Measurements from ENCODE around the gene MSRB2. TPM values are rescaled to one million over a fixed set of nuclear protein-coding genes. Genes with fewer than 3 reads are reported as not detected.

The MSRB2 gene
- total and polyA plus RNA-seq, 2 of the 4 experiments (the other 2 are of a cell fraction), result 10.6 to 20.1 TPM

GRCh38 chr10:23056186-23056579, 39.2 kb upstream of the MSRB2 start:
- Histone ChIP-seq H2BK15ac (ENCODE audit: low read depth, low read length) (no peak overlapping the region), H2BK120ac (ENCODE audit: low read depth, low read length) (no peak overlapping the region), H3K14ac (replicated peaks; ENCODE audit: low read depth, low read length) (no peak overlapping the region), H3K4me3 (ENCODE audit: insufficient read depth, low read depth, low read length) (no peak overlapping the region), H3K79me1 (ENCODE audit: low read depth in 1 of 2, low read length in 2 of 2) (no peaks in the 10 kb centered on the region), H2BK5ac (ENCODE audit: low read depth, low read length, poor library complexity, severe bottlenecking) (no peak overlapping the region), H4K91ac (ENCODE audit: insufficient read depth, low read depth, low read length) (no peak overlapping the region), H3K18ac (ENCODE audit: low read depth, low read length) (no peak overlapping the region), H3K27ac (ENCODE audit: insufficient read depth, low read length) (no peak overlapping the region), H3K23ac (ENCODE audit: low read depth, low read length) (no peak overlapping the region), H4K8ac (ENCODE audit: low read depth in 2 of 2, low read length in 2 of 2) (no peak overlapping the region), H2BK20ac (ENCODE audit: low read depth, low read length) (no peak overlapping the region), H3K4ac (ENCODE audit: low read depth, low read length) (no peak overlapping the region), H3K4me2 (ENCODE audit: low read depth, low read length) (no peak overlapping the region), H3K27me3 (ENCODE audit: control insufficient read depth, insufficient read depth, low read length) (peaks cover 3% of the 10 kb centered on the region), H3K9me1 (ENCODE audit: insufficient read depth, low read length) (no peaks in the 10 kb centered on the region), H3K4me1 (ENCODE audit: control insufficient read depth, insufficient read depth, low read length) (no peaks in the 10 kb centered on the region), H2AK9ac (replicated peaks; ENCODE audit: low read depth, low read length, poor library complexity) (no peak overlapping the region), H2AK5ac (ENCODE audit: low read depth, low read length) (no peak overlapping the region), H4K5ac (ENCODE audit: low read depth, low read length) (no peak overlapping the region), H3K56ac (ENCODE audit: extremely low read depth, insufficient read depth, low read length) (no peak overlapping the region), H2AFZ (replicated peaks; ENCODE audit: low read length, poor library complexity) (no peak overlapping the region), H4K20me1 (ENCODE audit: insufficient read depth, low read length) (no peaks in the 10 kb centered on the region), H3K9me3 (ENCODE audit: control insufficient read depth, insufficient read depth, low read length) (no peaks in the 10 kb centered on the region), H3K36me3 (ENCODE audit: control insufficient read depth, insufficient read depth, low read length) (no peaks in the 10 kb centered on the region), H3K9ac (ENCODE audit: low read depth, low read length) (no peak overlapping the region)
- in situ Hi-C loops (cut with MboI; ENCODE audit: low sequenced_read_pairs), result no loop called here
- TF ChIP-seq MAFK (IDR thresholded peaks at IDR 0.05; ENCODE audit: low read depth, low read length) (no peak), MAZ (IDR thresholded peaks at IDR 0.05; ENCODE audit: borderline replicate concordance, low read depth, low read length) (no peak), SMC3 (IDR thresholded peaks at IDR 0.05; ENCODE audit: low read depth, low read length) (no peak), RCOR1 (IDR thresholded peaks at IDR 0.05; ENCODE audit: insufficient replicate concordance, low read length) (no peak), MXI1 (IDR thresholded peaks at IDR 0.05; ENCODE audit: borderline replicate concordance, low read depth, low read length) (no peak), NFE2L2 (IDR thresholded peaks at IDR 0.05; ENCODE audit: low read depth, low read length) (no peak), CTCF (conservative IDR thresholded peaks at IDR 0.05; ENCODE audit: low read depth, low read length) (no peak), CHD1 (IDR thresholded peaks at IDR 0.05; ENCODE audit: low read depth, low read length) (no peak), FOS (IDR thresholded peaks at IDR 0.05; ENCODE audit: low read depth, low read length) (no peak), BHLHE40 (IDR thresholded peaks at IDR 0.05; ENCODE audit: low read depth, low read length) (no peak), POLR2A (IDR thresholded peaks at IDR 0.05; ENCODE audit: low read depth, low read length) (no peak), RFX5 (IDR thresholded peaks at IDR 0.05; ENCODE audit: low read depth, low read length) (no peak), CEBPB (IDR thresholded peaks at IDR 0.05; ENCODE audit: low read depth, low read length) (no peak), RAD21 (IDR thresholded peaks at IDR 0.05; ENCODE audit: low read length) (no peak)
- TF ChIP-seq, protein P1, sequence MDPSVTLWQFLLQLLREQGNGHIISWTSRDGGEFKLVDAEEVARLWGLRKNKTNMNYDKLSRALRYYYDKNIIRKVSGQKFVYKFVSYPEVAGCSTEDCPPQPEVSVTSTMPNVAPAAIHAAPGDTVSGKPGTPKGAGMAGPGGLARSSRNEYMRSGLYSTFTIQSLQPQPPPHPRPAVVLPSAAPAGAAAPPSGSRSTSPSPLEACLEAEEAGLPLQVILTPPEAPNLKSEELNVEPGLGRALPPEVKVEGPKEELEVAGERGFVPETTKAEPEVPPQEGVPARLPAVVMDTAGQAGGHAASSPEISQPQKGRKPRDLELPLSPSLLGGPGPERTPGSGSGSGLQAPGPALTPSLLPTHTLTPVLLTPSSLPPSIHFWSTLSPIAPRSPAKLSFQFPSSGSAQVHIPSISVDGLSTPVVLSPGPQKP (IDR thresholded peaks at IDR 0.05; ENCODE audit: borderline replicate concordance, low read depth, low read length), result no peak
- TF ChIP-seq, protein P2, sequence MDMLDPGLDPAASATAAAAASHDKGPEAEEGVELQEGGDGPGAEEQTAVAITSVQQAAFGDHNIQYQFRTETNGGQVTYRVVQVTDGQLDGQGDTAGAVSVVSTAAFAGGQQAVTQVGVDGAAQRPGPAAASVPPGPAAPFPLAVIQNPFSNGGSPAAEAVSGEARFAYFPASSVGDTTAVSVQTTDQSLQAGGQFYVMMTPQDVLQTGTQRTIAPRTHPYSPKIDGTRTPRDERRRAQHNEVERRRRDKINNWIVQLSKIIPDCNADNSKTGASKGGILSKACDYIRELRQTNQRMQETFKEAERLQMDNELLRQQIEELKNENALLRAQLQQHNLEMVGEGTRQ (IDR thresholded peaks at IDR 0.05; ENCODE audit: low read depth, low read length), result no peak
- intact Hi-C loops (cut with micrococcal nuclease), result no loop called here
- ATAC-seq (ENCODE audit: low read depth), result no peak
- ChIA-PET CTCF (no interaction called here), POLR2A (ENCODE audit: unreplicated experiment) (no interaction called here)
- no CpG with 5 or more reads among the region's 3 CpGs for WGBS, 2 experiments (ENCODE audit: extremely low coverage in 2 of 2, insufficient read length in 1 of 2)
- no TSS peak for BruUV-seq (replicated peaks)
- no peak for DNase-seq
- dilution Hi-C loops (cut with HindIII; ENCODE audit: low sequenced_read_pairs, unreplicated experiment), result no loop called here
